ENCODE data around the gene DDX39B. TPM values are rescaled to one million over a fixed set of nuclear protein-coding genes. Genes with fewer than 3 reads are reported as not detected.

DDX39B gene
- total and polyA plus RNA-seq, 9 of the 15 experiments (the other 6 are each of a cell fraction or from before 2014, with no cell fraction given): 479 to 869 (median 592) TPM

GRCh38 chr6:31493875-31494694 lies 47.7 kb downstream of the DDX39B start (continued):
- peak; percentile 75 for TF ChIP-seq MYC (IDR thresholded peaks at IDR 0.05; ENCODE audit: low read depth, low read length)
- peak; percentile 17; the same call in 1 of the 2 replicates for TF ChIP-seq MYC (CRISPR knock-in tag; IDR thresholded peaks at IDR 0.05; ENCODE audit: borderline replicate concordance, low read depth)
- TF ChIP-seq CREM (IDR thresholded peaks at IDR 0.05; ENCODE audit: low read depth): peak; percentile 78
- TF ChIP-seq, protein P1, sequence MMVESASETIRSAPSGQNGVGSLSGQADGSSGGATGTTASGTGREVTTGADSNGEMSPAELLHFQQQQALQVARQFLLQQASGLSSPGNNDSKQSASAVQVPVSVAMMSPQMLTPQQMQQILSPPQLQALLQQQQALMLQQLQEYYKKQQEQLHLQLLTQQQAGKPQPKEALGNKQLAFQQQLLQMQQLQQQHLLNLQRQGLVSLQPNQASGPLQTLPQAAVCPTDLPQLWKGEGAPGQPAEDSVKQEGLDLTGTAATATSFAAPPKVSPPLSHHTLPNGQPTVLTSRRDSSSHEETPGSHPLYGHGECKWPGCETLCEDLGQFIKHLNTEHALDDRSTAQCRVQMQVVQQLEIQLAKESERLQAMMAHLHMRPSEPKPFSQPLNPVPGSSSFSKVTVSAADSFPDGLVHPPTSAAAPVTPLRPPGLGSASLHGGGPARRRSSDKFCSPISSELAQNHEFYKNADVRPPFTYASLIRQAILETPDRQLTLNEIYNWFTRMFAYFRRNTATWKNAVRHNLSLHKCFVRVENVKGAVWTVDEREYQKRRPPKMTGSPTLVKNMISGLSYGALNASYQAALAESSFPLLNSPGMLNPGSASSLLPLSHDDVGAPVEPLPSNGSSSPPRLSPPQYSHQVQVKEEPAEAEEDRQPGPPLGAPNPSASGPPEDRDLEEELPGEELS (CRISPR knock-in tag; IDR thresholded peaks at IDR 0.05; ENCODE audit: borderline replicate concordance): 0 out of 2 replicates have a peak, but pooled peaks have one; percentile 50
- TF ChIP-seq GATAD2B (IDR thresholded peaks at IDR 0.05; ENCODE audit: borderline replicate concordance): 0 out of 2 replicates have a peak, but pooled peaks have one; percentile 48
- TF ChIP-seq ZBTB9 (CRISPR knock-in tag; IDR thresholded peaks at IDR 0.05): peak; percentile 27; the same call in 1 of the 2 replicates
- no peak for TF ChIP-seq MEF2A (IDR thresholded peaks at IDR 0.05; ENCODE audit: control insufficient read depth, low read depth, low read length)
- TF ChIP-seq SMC3 (conservative IDR thresholded peaks at IDR 0.05; ENCODE audit: insufficient read depth, low read depth, low read length): peak; percentile 81; the same call in 1 of the 2 replicates
- TF ChIP-seq CTCFL (IDR thresholded peaks at IDR 0.05; ENCODE audit: borderline replicate concordance, insufficient read depth, low read depth, low read length, poor library complexity, severe bottlenecking): peak; percentile 37
- no peak for TF ChIP-seq EHMT2 (IDR thresholded peaks at IDR 0.05)
- peak; percentile 49; the same call in 1 of the 2 replicates for TF ChIP-seq SMARCA4 (IDR thresholded peaks at IDR 0.05)
- TF ChIP-seq MTA3 (IDR thresholded peaks at IDR 0.05; ENCODE audit: borderline replicate concordance): peak; percentile 84
- TF ChIP-seq ZNF224 (CRISPR knock-in tag; IDR thresholded peaks at IDR 0.05): 0 out of 2 replicates have a peak, but pooled peaks have one; percentile 19
- TF ChIP-seq IRF9 (tag; IDR thresholded peaks at IDR 0.05): no peak
- TF ChIP-seq, protein P2, sequence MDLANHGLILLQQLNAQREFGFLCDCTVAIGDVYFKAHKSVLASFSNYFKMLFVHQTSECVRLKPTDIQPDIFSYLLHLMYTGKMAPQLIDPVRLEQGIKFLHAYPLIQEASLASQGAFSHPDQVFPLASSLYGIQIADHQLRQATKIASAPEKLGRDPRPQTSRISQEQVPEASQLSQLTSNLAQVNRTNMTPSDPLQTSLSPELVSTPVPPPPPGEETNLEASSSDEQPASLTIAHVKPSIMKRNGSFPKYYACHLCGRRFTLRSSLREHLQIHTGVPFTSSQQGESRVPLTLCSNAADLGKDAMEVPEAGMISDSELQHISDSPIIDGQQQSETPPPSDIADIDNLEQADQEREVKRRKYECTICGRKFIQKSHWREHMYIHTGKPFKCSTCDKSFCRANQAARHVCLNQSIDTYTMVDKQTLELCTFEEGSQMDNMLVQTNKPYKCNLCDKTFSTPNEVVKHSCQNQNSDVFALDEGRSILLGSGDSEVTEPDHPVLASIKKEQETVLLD (IDR thresholded peaks at IDR 0.05): 0 out of 2 replicates have a peak, but pooled peaks have one; percentile 45
- TF ChIP-seq SIN3A (IDR thresholded peaks at IDR 0.05; ENCODE audit: borderline replicate concordance in 2 of 2, control insufficient read depth in 1 of 2, low read depth in 2 of 2, low read length in 2 of 2): peak in 1 of 2 experiments; percentile 15; a peak in 1 of 4 replicates
- TF ChIP-seq ZNF57 (CRISPR knock-in tag; IDR thresholded peaks at IDR 0.05): 0 out of 2 replicates have a peak, but pooled peaks have one; percentile 5
- no peak for TF ChIP-seq ZNF668 (CRISPR knock-in tag; IDR thresholded peaks at IDR 0.05)
